ENCODE measurements around the gene AGPAT1. TPM values are rescaled to one million over a fixed set of nuclear protein-coding genes. Genes with fewer than 3 reads are reported as not detected.
A peak's percentile ranks its signal among the peaks of the same experiment; 100 is the strongest.

The AGPAT1 gene
- total and polyA plus RNA-seq, 2 of the 13 experiments (the other 11 are each of a cell fraction or from before 2014, with no cell fraction given): 51.3 to 139 TPM

GRCh38 chr6:32190054-32190851 lies 14.4 kb upstream of the AGPAT1 start, which contains the start of gene PBX2 (continued):
- TF ChIP-seq ZNF318 (CRISPR knock-in tag; IDR thresholded peaks at IDR 0.05) (no peak), ZNF567 (CRISPR knock-in tag; IDR thresholded peaks at IDR 0.05; ENCODE audit: borderline replicate concordance) (no peak), ATAD3A (CRISPR knock-in tag; IDR thresholded peaks at IDR 0.05) (no peak), ZBTB26 (CRISPR knock-in tag; IDR thresholded peaks at IDR 0.05; ENCODE audit: borderline replicate concordance) (peak; percentile 68; the same call in 1 of the 2 replicates), ZNF557 (CRISPR knock-in tag; IDR thresholded peaks at IDR 0.05) (no peak), ZBTB2 (CRISPR knock-in tag; IDR thresholded peaks at IDR 0.05; ENCODE audit: low read depth) (no peak), ZBTB43 (CRISPR knock-in tag; conservative IDR thresholded peaks at IDR 0.05) (no peak), ZSCAN9 (CRISPR knock-in tag; IDR thresholded peaks at IDR 0.05; ENCODE audit: borderline replicate concordance) (no peak), TP53 (CRISPR knock-in tag; conservative IDR thresholded peaks at IDR 0.05) (no peak), ZNF609 (CRISPR knock-in tag; IDR thresholded peaks at IDR 0.05; ENCODE audit: borderline replicate concordance) (0 out of 2 replicates have a peak, but pooled peaks have one; percentile 38)
